COR-L47 (cell line): Measurements from ENCODE around the gene C2CD2.

ENCODE experiments used
- DNase-seq: peaks from one replicate; lab custom pipeline; 2025; lab: John Stamatoyannopoulos, UW

The C2CD2 gene

DNA sequence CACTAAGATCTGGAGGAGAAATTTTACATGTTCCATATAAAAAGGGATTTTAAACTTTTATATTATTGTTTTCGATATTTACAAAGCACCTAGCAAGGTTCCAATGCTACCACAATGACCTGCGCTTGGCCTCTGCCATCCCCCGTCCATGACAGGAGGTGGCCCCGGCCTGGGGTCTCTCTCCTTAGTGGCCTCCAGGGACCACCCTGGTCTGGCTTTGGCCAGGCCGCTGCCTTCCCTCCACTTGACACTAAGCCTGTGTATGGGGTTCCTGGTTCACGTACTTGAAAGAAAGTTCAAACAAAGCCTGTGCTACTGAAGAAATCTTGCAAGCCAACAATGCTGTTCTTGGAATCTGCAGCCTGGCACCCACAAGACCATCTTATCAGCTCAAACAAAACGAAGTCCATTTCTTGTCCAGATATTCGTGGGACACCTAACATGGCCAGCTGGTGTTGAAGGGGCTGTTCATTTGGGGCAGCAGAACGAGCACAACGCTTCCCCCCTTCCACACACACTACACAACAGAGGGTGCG is 87.5 kb downstream of the C2CD2 start:
- no peak for DNase-seq

DNA sequence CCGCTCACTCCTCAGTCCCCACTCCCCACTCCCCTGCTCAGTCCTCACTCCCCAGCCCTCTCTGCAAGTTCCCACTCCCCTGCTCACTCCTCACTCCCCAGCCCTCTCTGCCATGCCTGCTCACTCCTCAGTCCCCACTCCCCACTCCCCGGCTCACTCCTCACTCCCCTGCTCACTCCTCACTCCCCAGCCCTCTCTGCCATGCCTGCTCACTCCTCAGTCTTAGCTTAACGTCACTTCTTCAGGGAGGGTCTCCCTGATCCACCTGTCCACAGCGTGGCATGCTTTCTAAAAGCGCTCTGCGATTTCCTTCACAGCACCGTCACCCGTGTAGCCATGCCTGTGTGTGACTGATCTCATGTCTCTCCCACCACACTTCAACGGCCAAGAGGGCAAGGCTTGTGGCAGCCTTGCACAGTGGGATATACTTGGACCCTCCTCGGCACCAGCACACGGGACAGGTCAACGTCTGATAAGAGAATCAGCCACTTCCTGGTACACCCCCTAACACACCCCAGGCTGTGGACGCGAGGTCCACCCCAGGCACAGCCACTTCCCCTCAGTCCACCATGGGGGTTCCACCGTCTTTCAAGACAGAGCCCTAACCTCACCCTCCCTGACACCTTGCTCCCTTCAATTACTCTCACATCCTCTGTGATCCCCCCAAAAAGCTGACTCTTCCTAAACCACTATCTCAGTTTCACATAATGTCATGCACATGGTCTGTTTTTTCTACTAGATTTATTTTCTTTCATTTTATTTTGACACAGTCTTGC is 88.6 kb downstream of the C2CD2 start:
- DNase-seq = no peak

DNA sequence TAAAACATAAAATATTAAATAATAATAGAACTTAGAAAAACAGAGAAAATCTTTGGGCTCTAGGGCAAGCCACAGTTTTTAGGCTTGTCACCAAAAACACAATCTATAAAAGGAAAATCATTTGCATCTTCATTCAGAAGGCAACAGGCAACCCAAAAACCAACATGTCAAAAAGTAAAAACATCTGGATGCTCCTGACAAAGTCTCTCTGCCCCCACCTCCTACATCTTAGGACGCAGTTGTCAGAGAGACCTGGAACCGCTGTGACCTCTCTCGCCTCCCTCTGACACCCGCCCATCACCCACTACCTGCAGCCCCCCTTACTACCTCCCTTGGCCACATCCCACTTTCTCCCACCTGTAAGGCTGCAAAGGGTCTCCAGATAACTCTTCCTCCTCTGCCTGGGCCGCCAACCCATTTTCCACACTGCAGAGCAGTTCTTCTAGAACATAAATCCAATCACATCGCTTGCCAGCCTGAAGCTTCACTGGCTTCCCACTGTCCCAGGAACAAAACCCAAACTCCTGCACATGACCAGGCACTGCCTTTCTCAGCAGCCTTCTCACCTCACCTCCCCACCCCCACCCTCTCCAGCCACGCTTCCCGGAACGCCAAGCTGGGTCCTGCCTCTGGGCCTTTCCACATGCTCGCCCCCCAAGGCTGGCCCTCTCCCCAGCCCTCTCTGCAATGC is 89.4 kb downstream of the C2CD2 start:
- DNase-seq = no peak

DNA sequence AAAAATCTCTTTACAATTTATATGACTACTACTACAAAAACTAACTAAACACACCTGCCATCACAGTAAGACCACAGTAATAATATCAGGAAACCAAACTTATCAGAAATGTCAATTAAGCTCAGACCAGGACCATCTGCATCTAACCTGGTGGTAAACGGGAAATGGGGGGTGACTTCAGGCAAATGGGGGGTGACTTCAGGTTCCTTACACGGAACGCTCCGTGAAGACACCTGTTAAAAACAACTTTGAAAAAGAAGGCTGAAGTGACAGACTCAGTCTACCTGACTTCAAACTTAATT is 90.4 kb downstream of the C2CD2 start:
- DNase-seq = no peak

DNA sequence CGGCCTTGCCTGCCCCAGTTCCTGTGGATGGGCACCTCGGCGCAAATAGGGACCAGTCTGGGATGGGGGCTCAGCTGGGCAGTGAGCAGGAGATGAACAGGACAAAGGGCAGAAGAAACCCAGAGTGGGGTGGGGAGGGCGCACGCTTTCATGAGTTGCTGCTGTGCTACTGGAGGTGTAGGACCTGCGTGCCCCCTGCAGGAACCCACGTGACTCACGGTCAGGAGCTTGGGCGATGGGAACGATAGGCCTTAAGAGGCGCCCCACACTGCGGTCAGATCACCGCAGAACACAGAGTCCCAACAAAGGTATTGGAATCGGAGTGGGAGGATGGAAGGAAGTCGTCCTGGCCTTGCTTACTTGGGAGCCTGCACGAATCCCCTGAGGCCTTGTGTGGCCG is 91.8 kb downstream of the C2CD2 start:
- no peak for DNase-seq

- no peak for DNase-seq
Observed at GRCh38 chr21:41861255-41861654, 92.6 kb downstream of the C2CD2 start.

DNA sequence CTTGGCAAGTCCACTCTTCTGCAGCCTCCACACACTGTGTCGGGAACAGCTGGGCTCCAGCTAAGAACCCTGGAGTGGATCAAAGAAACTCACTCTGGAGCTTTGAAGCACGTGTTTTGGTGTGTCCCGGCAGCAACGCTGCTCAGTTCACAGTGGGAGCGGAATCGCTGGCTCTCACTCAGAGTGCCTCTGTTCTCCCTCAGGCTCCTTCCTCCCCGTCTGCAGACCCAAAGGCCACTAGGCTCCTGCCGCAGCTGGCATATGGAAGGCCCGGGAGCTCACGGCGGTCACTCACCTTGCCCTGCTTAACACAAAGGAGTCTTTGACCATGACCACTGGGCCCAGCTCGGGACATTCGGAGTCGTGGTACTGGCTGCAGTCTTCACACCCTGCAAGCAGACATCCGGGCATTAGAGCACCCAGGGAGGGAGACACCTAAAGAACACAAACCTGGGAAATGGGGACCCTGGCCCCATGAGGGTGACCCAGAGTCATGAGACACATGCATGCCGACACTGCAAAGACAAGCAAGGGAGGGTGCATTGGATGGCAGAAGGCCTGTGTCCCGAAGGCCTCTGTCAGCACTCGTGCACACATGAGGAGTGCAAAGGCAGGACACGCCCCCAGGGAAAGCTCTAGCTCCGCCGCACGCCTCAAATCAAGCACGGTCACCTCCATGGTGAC is 94.4 kb downstream of the C2CD2 start:
- no peak for DNase-seq

GRCh38 chr21:41858466-41859296 is 95.1 kb downstream of the C2CD2 start:
- DNase-seq = no peak

DNA sequence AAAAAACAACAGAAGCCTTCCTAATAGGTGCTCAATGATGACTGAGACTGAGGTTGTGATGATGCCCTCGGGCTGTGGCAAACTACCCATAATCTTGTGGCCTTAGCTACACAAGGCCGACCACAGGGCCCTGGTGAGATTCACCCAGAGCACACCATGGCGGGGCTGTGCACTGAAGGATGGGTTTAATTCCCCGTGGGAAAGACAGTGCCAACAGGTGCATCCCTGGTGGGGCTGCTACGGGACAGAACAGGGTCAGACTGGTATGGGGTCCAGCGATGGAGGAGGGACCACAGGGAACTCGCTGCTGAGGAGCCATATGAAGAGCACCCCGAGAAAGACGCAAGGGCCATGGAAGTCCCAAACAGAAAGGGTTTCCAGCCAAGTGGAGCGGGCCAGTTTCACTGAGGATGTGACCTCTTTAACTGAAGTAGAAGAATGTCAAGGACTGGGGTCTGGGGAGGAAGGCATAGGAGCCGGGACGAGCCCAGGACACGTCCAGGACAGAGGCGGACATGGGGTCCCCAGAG is 96.0 kb downstream of the C2CD2 start:
- DNase-seq = no peak

DNA sequence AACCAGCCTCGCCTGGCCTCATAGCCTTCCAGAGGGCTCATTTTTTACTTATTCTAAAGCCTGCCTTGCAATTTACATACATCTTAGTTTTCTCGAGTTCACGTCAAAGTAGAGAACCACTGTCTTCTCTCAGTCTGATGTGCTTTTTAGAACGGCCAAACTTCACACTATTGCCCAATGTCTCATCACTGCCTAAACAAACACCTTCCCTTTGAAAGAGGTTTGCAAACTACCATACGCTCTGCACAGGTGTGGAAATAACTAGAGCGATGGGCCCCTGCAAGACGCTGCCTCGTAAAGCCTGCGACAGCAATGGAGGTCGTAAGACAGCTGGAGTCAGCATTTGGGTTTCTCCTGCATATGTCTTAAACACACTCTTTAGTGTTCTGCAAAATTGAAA is 97.2 kb downstream of the C2CD2 start:
- DNase-seq = no peak

GRCh38 chr21:41854426-41854995 is 99.3 kb downstream of the C2CD2 start:
- no peak for DNase-seq

- DNase-seq = no peak
Observed at GRCh38 chr21:41852929-41853320, 100.9 kb downstream of the C2CD2 start.

- DNase-seq = no peak
Observed at GRCh38 chr21:41852151-41852928, 101.5 kb downstream of the C2CD2 start.

GRCh38 chr21:41851090-41851790 is 102.6 kb downstream of the C2CD2 start:
- DNase-seq = peak; percentile 71

GRCh38 chr21:41850085-41850484 is 103.7 kb downstream of the C2CD2 start:
- DNase-seq = no peak

DNA sequence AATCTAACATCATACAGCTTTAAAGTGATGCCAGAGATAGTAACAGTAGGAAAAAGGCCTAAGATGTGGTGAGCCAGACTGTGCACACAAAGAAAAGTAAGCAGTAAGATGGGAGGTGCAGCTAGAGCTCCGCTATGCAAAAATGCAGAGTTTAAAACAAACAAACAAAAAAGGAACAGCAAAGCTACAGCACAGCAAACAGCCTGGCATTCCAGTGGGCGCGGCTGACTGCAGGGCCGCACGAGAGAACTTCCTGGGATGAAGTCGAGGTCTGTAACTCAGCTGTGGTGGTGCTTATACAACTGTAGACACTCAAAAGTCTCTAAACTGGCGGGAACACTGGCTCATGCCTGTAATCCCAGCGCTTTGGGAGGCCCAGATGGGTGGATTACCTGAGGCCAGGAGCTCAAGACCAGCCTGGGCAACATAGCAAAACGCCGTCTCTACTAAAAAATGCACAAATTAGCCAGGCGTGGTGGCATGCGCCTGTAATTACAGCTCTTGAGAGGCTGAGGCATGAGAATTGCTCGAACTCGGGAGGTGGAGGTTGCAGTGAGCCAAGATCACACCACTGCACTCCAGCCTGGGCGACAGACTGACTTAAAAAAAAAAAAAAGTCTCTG is 104.7 kb downstream of the C2CD2 start:
- no peak for DNase-seq

DNA sequence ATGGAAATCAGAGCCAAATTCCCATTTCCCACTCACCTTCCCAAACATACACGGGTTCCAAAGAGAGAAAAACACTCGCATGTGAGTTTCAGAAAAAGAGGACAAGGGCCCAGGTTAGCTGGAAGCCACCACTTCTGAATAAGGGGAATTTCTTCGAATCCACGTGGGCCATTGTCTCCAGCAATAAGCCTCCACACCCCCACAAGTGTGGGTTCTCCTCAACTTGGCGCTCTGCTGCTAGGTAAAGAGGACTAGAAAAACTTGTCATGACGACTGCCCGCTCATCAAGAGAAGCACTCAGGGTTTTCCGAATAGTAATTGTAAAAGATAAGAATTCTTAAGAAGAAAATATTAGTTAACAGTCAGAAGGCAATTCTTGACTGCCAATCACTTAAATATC is 105.3 kb downstream of the C2CD2 start:
- no peak for DNase-seq

DNA sequence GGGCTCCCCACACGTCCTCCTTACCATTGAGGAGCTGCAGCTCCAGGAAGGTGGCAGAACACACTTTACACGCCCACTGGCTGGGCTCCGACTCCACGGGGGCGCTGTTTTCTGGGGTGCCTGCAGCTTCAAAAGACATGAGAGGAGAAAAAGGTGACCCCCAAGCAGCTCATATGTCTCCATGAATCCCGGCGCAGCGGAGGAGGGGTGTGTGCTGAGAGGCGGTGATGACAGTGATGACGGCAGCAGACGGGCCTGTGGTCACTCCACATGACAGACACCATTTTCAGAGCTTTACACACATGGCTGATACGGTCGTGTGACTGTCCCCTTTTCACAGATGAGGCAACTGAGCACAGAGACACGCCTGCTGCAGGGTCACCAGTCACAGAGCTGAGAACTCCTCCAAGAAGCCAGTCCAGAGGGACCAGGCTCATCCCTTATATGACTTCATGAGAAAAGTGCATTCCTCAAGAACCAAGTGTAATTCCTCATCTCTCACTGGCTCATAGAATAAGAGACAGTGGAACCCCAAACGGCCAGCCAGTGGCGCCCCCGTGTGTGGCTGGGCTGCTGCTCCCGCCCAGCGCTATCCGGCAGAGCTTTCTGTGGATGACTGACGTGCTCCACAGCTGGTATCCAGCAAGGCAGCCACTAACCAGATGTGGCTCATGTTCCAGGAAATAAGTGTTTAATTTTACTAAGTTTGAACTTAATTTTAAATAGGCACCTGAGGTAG is 106.6 kb downstream of the C2CD2 start:
- DNase-seq = no peak

GRCh38 chr21:41846536-41846935 is 107.3 kb downstream of the C2CD2 start:
- DNase-seq = no peak
